Endothelial cell of umbilical vein (primary cell): Measurements from ENCODE around the gene KIF20A. TPM values are rescaled to one million over a fixed set of nuclear protein-coding genes. Genes with fewer than 3 reads are reported as not detected.

Experiments
- BruUV-seq: library from RNA; stranded (reverse); fragments of 400-500 nt; replicated peaks from 2 replicates; lab custom pipeline; 2021; lab: Mats Ljungman, UMichigan
- CTCF ChIA-PET: fragments of 300-600, 350-600 bp; sonication (Branson Sonifier 250); formaldehyde crosslinking; loops from one replicate; lab custom pipeline; 2021; ENCODE audit warnings: antibody characterized with exemption, inconsistent platforms; lab: Charles Lee
- POLR2A ChIA-PET: fragments of 300-600, 350-600 bp; sonication (Branson Sonifier 250); formaldehyde crosslinking; loops from one replicate; lab custom pipeline; 2021; ENCODE audit warnings: antibody characterized with exemption, inconsistent platforms; lab: Charles Lee
- DNase-seq: peaks from one replicate; pipeline ENCODE4 v3.0.0-alpha.2; 2011; ENCODE audit warnings: low read depth, low spot score
- FAIRE-seq: peaks from 2 replicates; lab custom pipeline; 2011; peaks lifted over from hg19 to GRCh38; lab: Jason Lieb, UNC
- H2AFZ ChIP-seq: 2 replicates; pipeline ENCODE4 v1.6.0; 2012; ENCODE audit warnings: low read depth, low read length, control low read depth, inconsistent platforms
- H3K27ac ChIP-seq: 2 replicates; pipeline ENCODE4 v1.5.1; 2011; ENCODE audit warnings: low read depth, mild to moderate bottlenecking, control low read depth, low read length, moderate library complexity; ENCODE audit not compliant: insufficient read depth
- H3K27me3 ChIP-seq, 2 experiments: 2 replicates each; pipeline versions ENCODE4 v1.6.0 to v1.6.1; 2011; ENCODE audit warnings: low read length in 2 of 2, mixed read lengths in 1 of 2; ENCODE audit not compliant: control insufficient read depth in 2 of 2, insufficient read depth in 2 of 2
- H3K36me3 ChIP-seq, 2 experiments: 2 replicates in 1 of 2; 3 replicates in 1 of 2; pipeline ENCODE4 v1.5.1; 2011; ENCODE audit warnings: low read length in 2 of 2, mild to moderate bottlenecking in 1 of 2, moderate library complexity in 1 of 2; ENCODE audit not compliant: control insufficient read depth in 2 of 2, insufficient read depth in 2 of 2; ENCODE audit errors: extremely low read depth in 1 of 2
- H3K4me1 ChIP-seq: 3 replicates; pipeline ENCODE4 v1.5.1; 2011; ENCODE audit warnings: mild to moderate bottlenecking, low read length; ENCODE audit not compliant: control insufficient read depth, insufficient read depth; ENCODE audit errors: extremely low read depth
- H3K4me2 ChIP-seq: 2 replicates; pipeline ENCODE4 v1.6.1; 2011; ENCODE audit warnings: low read length, control low read depth, mixed read lengths; ENCODE audit not compliant: insufficient read depth
- H3K4me3 ChIP-seq, 3 experiments: fragments of 200-600 bp in 1 of 3; sonication (generic), shearing (Covaris generic) in 1 of 3; replicated peaks in 1 of 3; 2 replicates each; pipeline ENCODE4 v1.5.1; 2011 to 2016; ENCODE audit warnings: control low read depth in 3 of 3, low read length in 3 of 3, mild to moderate bottlenecking in 2 of 3, inconsistent platforms in 1 of 3, low read depth in 1 of 3, moderate library complexity in 1 of 3; ENCODE audit not compliant: insufficient read depth in 1 of 3
- H3K79me2 ChIP-seq: 2 replicates; pipeline ENCODE4 v1.6.0; 2012; ENCODE audit warnings: low read length, inconsistent platforms; ENCODE audit not compliant: control insufficient read depth, insufficient read depth
- H3K9ac ChIP-seq: replicated peaks from 2 replicates; pipeline ENCODE3; 2011; ENCODE audit warnings: low read length, control low read depth; ENCODE audit not compliant: insufficient read depth; ENCODE audit errors: extremely low read depth
- H3K9me1 ChIP-seq: replicated peaks from 3 replicates; pipeline ENCODE4 v1.6.0; 2011; ENCODE audit warnings: mild to moderate bottlenecking, low read length; ENCODE audit not compliant: control insufficient read depth, insufficient read depth; ENCODE audit errors: extremely low read depth
- H3K9me3 ChIP-seq: replicated peaks from 2 replicates; pipeline ENCODE4 v1.5.1; 2012; ENCODE audit warnings: low read length, inconsistent platforms; ENCODE audit not compliant: control insufficient read depth, insufficient read depth
- H4K20me1 ChIP-seq: replicated peaks from 2 replicates; pipeline ENCODE3; 2011; ENCODE audit warnings: mild to moderate bottlenecking, low read length; ENCODE audit not compliant: control insufficient read depth, insufficient read depth; ENCODE audit errors: extremely low read depth
- EZH2 ChIP-seq: IDR thresholded peaks from 2 replicates; pipeline ENCODE4 v1.6.1; 2012; ENCODE audit warnings: borderline replicate concordance, low read depth, mild to moderate bottlenecking, moderate library complexity, low read length, inconsistent platforms; ENCODE audit not compliant: severe bottlenecking
- FOS ChIP-seq: IDR thresholded peaks from 2 replicates; pipeline ENCODE4 v1.6.1; 2011; ENCODE audit warnings: mild to moderate bottlenecking, low read length, moderate library complexity, borderline replicate concordance; ENCODE audit not compliant: insufficient read depth
- GATA2 ChIP-seq: IDR thresholded peaks from 2 replicates; pipeline ENCODE4 v1.7.0; 2011; ENCODE audit warnings: low read depth, mild to moderate bottlenecking, moderate library complexity, mixed read lengths, low read length; ENCODE audit not compliant: insufficient read length, insufficient read depth
- JUN ChIP-seq: IDR thresholded peaks from 2 replicates; pipeline ENCODE4 v1.6.1; 2011; ENCODE audit warnings: borderline replicate concordance, low read depth; ENCODE audit not compliant: insufficient read length, insufficient read depth
- MYC ChIP-seq: IDR thresholded peaks from one replicate; pipeline ENCODE4 v1.6.1; 2011; ENCODE audit warnings: mild to moderate bottlenecking, low read depth, low read length
- POLR2A ChIP-seq: IDR thresholded peaks from 2 replicates; pipeline ENCODE4 v1.6.1; 2012; ENCODE audit warnings: low read depth, mild to moderate bottlenecking, control low read depth, low read length
- POLR2AphosphoS5 ChIP-seq: IDR thresholded peaks from 2 replicates; pipeline ENCODE4 v1.6.1; 2012; ENCODE audit warnings: low read depth, mild to moderate bottlenecking, control low read depth, low read length, moderate library complexity; ENCODE audit not compliant: insufficient read depth
- dilution Hi-C: fragments of 300-500 bp; cut with MboI; formaldehyde crosslinking; loops from one replicate; pipeline ENCODE4 v1.15.0; 2019; ENCODE audit warnings: low sequenced_read_pairs; ENCODE audit not compliant: extremely low pct_ligation_motif_present
- intact Hi-C: fragments of 100-400 bp; cut with micrococcal nuclease; formaldehyde crosslinking; loops from one replicate; pipeline ENCODE4 v1.10.0; 2022
- polyA plus RNA-seq, 4 experiments: library from polyadenylated mRNA; depleted of rRNA in 3 of 4; stranded (reverse) in 3 of 4; unstranded in 1 of 4; fragments of >200 nt; gene quantifications; 2 replicates each; pipeline versions ENCODE4 v1.2.1 to v1.2.3, GENCODE V29; 2011 to 2012; ENCODE audit warnings: missing spikeins in 1 of 4
- total RNA-seq: library from RNA; stranded (reverse); gene quantifications from 2 replicates; pipeline ENCODE4 v1.2.3, GENCODE V29; 2021
- TF ChIP-seq, protein P1 (sequence below), 2 donors: IDR thresholded peaks; 1 replicate in 1 of 2; 2 replicates in 1 of 2; pipeline ENCODE4 v1.5.1; 2011; ENCODE audit warnings: low read length in 2 of 2, mild to moderate bottlenecking in 2 of 2, moderate library complexity in 2 of 2, control low read depth in 1 of 2, inconsistent platforms in 1 of 2, low read depth in 1 of 2; ENCODE audit not compliant: insufficient read depth in 1 of 2; ENCODE audit errors: extremely low read depth in 1 of 2
- TF ChIP-seq, protein P2 (sequence below): IDR thresholded peaks from 2 replicates; pipeline ENCODE4 v1.6.1; 2011; ENCODE audit not compliant: insufficient read depth, insufficient read length

Gene KIF20A
- total and polyA plus RNA-seq, 2 donors (not counting 3 experiments of a cell fraction or from before 2014, with no cell fraction given), result 38.7 to 78.1 TPM

DNA sequence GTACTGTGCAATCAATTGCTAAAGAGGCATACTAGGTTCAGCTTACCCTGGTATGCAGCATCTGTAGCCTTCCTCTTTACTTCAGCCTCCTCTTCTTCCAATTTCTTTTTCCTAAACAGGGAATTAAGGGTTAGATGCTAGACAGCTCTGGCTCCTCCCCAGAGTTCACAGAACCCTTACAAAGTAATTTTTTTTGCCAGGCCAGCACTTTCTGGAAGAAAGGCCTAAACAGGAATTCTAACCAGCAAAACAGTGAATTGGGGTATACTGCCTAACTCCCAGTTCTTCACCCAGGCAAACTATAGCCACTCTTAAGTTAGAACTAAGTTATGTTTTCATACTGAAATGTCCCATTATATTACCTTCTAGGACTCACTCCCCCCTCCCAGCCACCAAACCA, 8.6 kb upstream of the KIF20A start:
- Histone ChIP-seq H3K36me3 (peaks cover 28 to 40% of the 10 kb centered on the region in 2 experiments), H3K9me3 (no peaks in the 10 kb centered on the region), H3K27ac (no peak overlapping the region), H3K79me2 (peaks cover 6% of the 10 kb centered on the region), H3K9ac (no peak overlapping the region), H3K9me1 (no peaks in the 10 kb centered on the region), H3K27me3 (no peaks in the 10 kb centered on the region), H2AFZ (no peak overlapping the region), H4K20me1 (no peaks in the 10 kb centered on the region), H3K4me2 (no peak overlapping the region), H3K4me1 (no peaks in the 10 kb centered on the region), H3K4me3 (no peak overlapping the region)
- ChIA-PET POLR2A (no interaction called here), CTCF (no interaction called here)
- FAIRE-seq (no peak), DNase-seq (no peak)
- no TSS peak for BruUV-seq
- intact Hi-C loops (no loop called here), dilution Hi-C loops (no loop called here)
- TF ChIP-seq, protein P1, sequence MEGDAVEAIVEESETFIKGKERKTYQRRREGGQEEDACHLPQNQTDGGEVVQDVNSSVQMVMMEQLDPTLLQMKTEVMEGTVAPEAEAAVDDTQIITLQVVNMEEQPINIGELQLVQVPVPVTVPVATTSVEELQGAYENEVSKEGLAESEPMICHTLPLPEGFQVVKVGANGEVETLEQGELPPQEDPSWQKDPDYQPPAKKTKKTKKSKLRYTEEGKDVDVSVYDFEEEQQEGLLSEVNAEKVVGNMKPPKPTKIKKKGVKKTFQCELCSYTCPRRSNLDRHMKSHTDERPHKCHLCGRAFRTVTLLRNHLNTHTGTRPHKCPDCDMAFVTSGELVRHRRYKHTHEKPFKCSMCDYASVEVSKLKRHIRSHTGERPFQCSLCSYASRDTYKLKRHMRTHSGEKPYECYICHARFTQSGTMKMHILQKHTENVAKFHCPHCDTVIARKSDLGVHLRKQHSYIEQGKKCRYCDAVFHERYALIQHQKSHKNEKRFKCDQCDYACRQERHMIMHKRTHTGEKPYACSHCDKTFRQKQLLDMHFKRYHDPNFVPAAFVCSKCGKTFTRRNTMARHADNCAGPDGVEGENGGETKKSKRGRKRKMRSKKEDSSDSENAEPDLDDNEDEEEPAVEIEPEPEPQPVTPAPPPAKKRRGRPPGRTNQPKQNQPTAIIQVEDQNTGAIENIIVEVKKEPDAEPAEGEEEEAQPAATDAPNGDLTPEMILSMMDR (IDR thresholded peaks at IDR 0.05; ENCODE audit: extremely low read depth in 1 of 2, insufficient read depth in 1 of 2, low read depth in 1 of 2, low read length in 2 of 2), result no peak
- TF ChIP-seq POLR2A, result no peak
- TF ChIP-seq MYC, result no peak
- TF ChIP-seq, protein P2, sequence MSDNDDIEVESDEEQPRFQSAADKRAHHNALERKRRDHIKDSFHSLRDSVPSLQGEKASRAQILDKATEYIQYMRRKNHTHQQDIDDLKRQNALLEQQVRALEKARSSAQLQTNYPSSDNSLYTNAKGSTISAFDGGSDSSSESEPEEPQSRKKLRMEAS, result no peak

GRCh38 chr5:138177941-138178515, 884 bp upstream of the KIF20A start:
- Histone ChIP-seq H3K27ac (peak overlapping the region; percentile 68), H3K79me2 (peaks cover 49% of the 10 kb centered on the region), H3K9me1 (no peaks in the 10 kb centered on the region), H3K4me1 (peaks cover 22% of the 10 kb centered on the region), H3K4me3 (peak overlapping the region; percentile 71 to 95 (median 87)), H3K4me2 (peak overlapping the region; percentile 64), H4K20me1 (no peaks in the 10 kb centered on the region), H3K27me3 (no peaks in the 10 kb centered on the region), H3K9ac (peak overlapping the region; percentile 88), H3K36me3 (peaks cover 4 to 15% of the 10 kb centered on the region in 2 experiments), H3K9me3 (no peaks in the 10 kb centered on the region), H2AFZ (peak overlapping the region; percentile 63)
- TF ChIP-seq FOS (no peak), POLR2AphosphoS5 (no peak), EZH2 (no peak), GATA2 (no peak), POLR2A (no peak), MYC (no peak), JUN (no peak)
- TF ChIP-seq, protein P1 (IDR thresholded peaks at IDR 0.05; ENCODE audit: extremely low read depth in 1 of 2, insufficient read depth in 1 of 2, low read depth in 1 of 2, low read length in 2 of 2), result no peak
- TF ChIP-seq, protein P2, result no peak
- POLR2A ChIA-PET, result interaction anchor here (0.7 kb wide), 1 partner anchor 160 kb away, joined by 3 read pairs; the partner anchor contains the start of gene FAM53C
- CTCF ChIA-PET, result interaction anchor here (1.7 to 2.1 kb wide), 3 partner anchors 10 to 326 kb away, joined by 7 to 10 read pairs (median 9); no protein-coding TSS in a partner anchor
- DNase-seq, result peak; percentile 60
- intact Hi-C loops, result loop anchor here (5.0 kb wide), 1 partner anchor 154 kb away; the partner anchor contains the start of gene CDC25C
- no peak for FAIRE-seq
- BruUV-seq, result TSS peak; percentile 70
- dilution Hi-C loops, result no loop called here
